Breast epithelium (tissue), 3 donors: Measurements from ENCODE around the gene PKIB.

ENCODE experiments used
- POLR2AphosphoS5 ChIP-seq, 3 donors: sonication (generic); formaldehyde crosslinking; IDR thresholded peaks; one replicate each; pipeline ENCODE4 v1.6.1; 2017; ENCODE audit warnings: antibody characterized with exemption in 3 of 3
- TF ChIP-seq, protein P1 (sequence below), 3 donors: fragments of 450-650 bp; IDR thresholded peaks; one replicate each; pipeline ENCODE4 v1.5.1; 2016 to 2017; ENCODE audit warnings: antibody characterized with exemption in 3 of 3, mild to moderate bottlenecking in 3 of 3, moderate library complexity in 3 of 3

DNA sequence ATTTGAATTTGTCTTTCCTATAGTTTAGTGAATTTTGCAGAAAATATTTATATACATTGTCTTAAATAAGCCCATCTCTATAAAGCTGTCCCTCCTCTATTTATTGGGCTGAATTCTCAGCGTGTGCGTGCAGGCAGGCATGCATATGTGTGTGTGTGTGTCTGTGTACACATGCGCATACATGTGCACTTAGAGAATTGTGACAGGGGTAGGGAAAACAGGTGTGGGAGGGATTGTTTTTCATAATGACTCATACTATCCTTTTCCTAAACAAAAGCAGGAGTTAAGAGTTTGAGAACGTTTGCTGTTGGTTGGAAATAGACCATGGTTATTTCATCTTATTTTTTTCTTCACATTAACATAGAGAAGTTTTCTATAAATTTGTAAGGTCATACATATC is 126.0 kb downstream of the PKIB start:
- TF ChIP-seq, protein P1, sequence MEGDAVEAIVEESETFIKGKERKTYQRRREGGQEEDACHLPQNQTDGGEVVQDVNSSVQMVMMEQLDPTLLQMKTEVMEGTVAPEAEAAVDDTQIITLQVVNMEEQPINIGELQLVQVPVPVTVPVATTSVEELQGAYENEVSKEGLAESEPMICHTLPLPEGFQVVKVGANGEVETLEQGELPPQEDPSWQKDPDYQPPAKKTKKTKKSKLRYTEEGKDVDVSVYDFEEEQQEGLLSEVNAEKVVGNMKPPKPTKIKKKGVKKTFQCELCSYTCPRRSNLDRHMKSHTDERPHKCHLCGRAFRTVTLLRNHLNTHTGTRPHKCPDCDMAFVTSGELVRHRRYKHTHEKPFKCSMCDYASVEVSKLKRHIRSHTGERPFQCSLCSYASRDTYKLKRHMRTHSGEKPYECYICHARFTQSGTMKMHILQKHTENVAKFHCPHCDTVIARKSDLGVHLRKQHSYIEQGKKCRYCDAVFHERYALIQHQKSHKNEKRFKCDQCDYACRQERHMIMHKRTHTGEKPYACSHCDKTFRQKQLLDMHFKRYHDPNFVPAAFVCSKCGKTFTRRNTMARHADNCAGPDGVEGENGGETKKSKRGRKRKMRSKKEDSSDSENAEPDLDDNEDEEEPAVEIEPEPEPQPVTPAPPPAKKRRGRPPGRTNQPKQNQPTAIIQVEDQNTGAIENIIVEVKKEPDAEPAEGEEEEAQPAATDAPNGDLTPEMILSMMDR (IDR thresholded peaks at IDR 0.05), result no peak
- TF ChIP-seq POLR2AphosphoS5 (IDR thresholded peaks at IDR 0.05), result no peak
